Endothelial cell of umbilical vein (primary cell): ENCODE measurements around the gene FUT2. TPM values are rescaled to one million over a fixed set of nuclear protein-coding genes. Genes with fewer than 3 reads are reported as not detected.
"Not testable (repeated sequence)": the region's sequence is repeated elsewhere in the genome, so short reads cannot be mapped to it uniquely, and the experiment has no call there.

ENCODE experiments used
- BruUV-seq: library from RNA; stranded (reverse); fragments of 400-500 nt; replicated peaks from 2 replicates; lab custom pipeline; 2021; lab: Mats Ljungman, UMichigan
- CTCF ChIA-PET: fragments of 300-600, 350-600 bp; sonication (Branson Sonifier 250); formaldehyde crosslinking; loops from one replicate; lab custom pipeline; 2021; ENCODE audit warnings: antibody characterized with exemption, inconsistent platforms; lab: Charles Lee
- POLR2A ChIA-PET: fragments of 300-600, 350-600 bp; sonication (Branson Sonifier 250); formaldehyde crosslinking; loops from one replicate; lab custom pipeline; 2021; ENCODE audit warnings: antibody characterized with exemption, inconsistent platforms; lab: Charles Lee
- DNase-seq: peaks from one replicate; pipeline ENCODE4 v3.0.0-alpha.2; 2011; ENCODE audit warnings: low read depth, low spot score
- FAIRE-seq: peaks from 2 replicates; lab custom pipeline; 2011; peaks lifted over from hg19 to GRCh38; lab: Jason Lieb, UNC
- H2AFZ ChIP-seq: 2 replicates; pipeline ENCODE4 v1.6.0; 2012; ENCODE audit warnings: low read depth, low read length, control low read depth, inconsistent platforms
- H3K27ac ChIP-seq: 2 replicates; pipeline ENCODE4 v1.5.1; 2011; ENCODE audit warnings: low read depth, mild to moderate bottlenecking, control low read depth, low read length, moderate library complexity; ENCODE audit not compliant: insufficient read depth
- H3K27me3 ChIP-seq, 2 experiments: 2 replicates each; pipeline versions ENCODE4 v1.6.0 to v1.6.1; 2011; ENCODE audit warnings: low read length in 2 of 2, mixed read lengths in 1 of 2; ENCODE audit not compliant: control insufficient read depth in 2 of 2, insufficient read depth in 2 of 2
- H3K36me3 ChIP-seq, 2 experiments: 2 replicates in 1 of 2; 3 replicates in 1 of 2; pipeline ENCODE4 v1.5.1; 2011; ENCODE audit warnings: low read length in 2 of 2, mild to moderate bottlenecking in 1 of 2, moderate library complexity in 1 of 2; ENCODE audit not compliant: control insufficient read depth in 2 of 2, insufficient read depth in 2 of 2; ENCODE audit errors: extremely low read depth in 1 of 2
- H3K4me1 ChIP-seq: 3 replicates; pipeline ENCODE4 v1.5.1; 2011; ENCODE audit warnings: mild to moderate bottlenecking, low read length; ENCODE audit not compliant: control insufficient read depth, insufficient read depth; ENCODE audit errors: extremely low read depth
- H3K4me2 ChIP-seq: 2 replicates; pipeline ENCODE4 v1.6.1; 2011; ENCODE audit warnings: low read length, control low read depth, mixed read lengths; ENCODE audit not compliant: insufficient read depth
- H3K4me3 ChIP-seq, 3 experiments: fragments of 200-600 bp in 1 of 3; sonication (generic), shearing (Covaris generic) in 1 of 3; replicated peaks in 1 of 3; 2 replicates each; pipeline ENCODE4 v1.5.1; 2011 to 2016; ENCODE audit warnings: control low read depth in 3 of 3, low read length in 3 of 3, mild to moderate bottlenecking in 2 of 3, inconsistent platforms in 1 of 3, low read depth in 1 of 3, moderate library complexity in 1 of 3; ENCODE audit not compliant: insufficient read depth in 1 of 3
- H3K79me2 ChIP-seq: 2 replicates; pipeline ENCODE4 v1.6.0; 2012; ENCODE audit warnings: low read length, inconsistent platforms; ENCODE audit not compliant: control insufficient read depth, insufficient read depth
- H3K9ac ChIP-seq: replicated peaks from 2 replicates; pipeline ENCODE3; 2011; ENCODE audit warnings: low read length, control low read depth; ENCODE audit not compliant: insufficient read depth; ENCODE audit errors: extremely low read depth
- H3K9me1 ChIP-seq: replicated peaks from 3 replicates; pipeline ENCODE4 v1.6.0; 2011; ENCODE audit warnings: mild to moderate bottlenecking, low read length; ENCODE audit not compliant: control insufficient read depth, insufficient read depth; ENCODE audit errors: extremely low read depth
- H3K9me3 ChIP-seq: replicated peaks from 2 replicates; pipeline ENCODE4 v1.5.1; 2012; ENCODE audit warnings: low read length, inconsistent platforms; ENCODE audit not compliant: control insufficient read depth, insufficient read depth
- H4K20me1 ChIP-seq: replicated peaks from 2 replicates; pipeline ENCODE3; 2011; ENCODE audit warnings: mild to moderate bottlenecking, low read length; ENCODE audit not compliant: control insufficient read depth, insufficient read depth; ENCODE audit errors: extremely low read depth
- CTCF ChIP-seq, 2 donors: IDR thresholded peaks; 1 replicate in 1 of 2; 2 replicates in 1 of 2; pipeline ENCODE4 v1.5.1; 2011; ENCODE audit warnings: low read length in 2 of 2, mild to moderate bottlenecking in 2 of 2, moderate library complexity in 2 of 2, control low read depth in 1 of 2, inconsistent platforms in 1 of 2, low read depth in 1 of 2; ENCODE audit not compliant: insufficient read depth in 1 of 2; ENCODE audit errors: extremely low read depth in 1 of 2
- EZH2 ChIP-seq: IDR thresholded peaks from 2 replicates; pipeline ENCODE4 v1.6.1; 2012; ENCODE audit warnings: borderline replicate concordance, low read depth, mild to moderate bottlenecking, moderate library complexity, low read length, inconsistent platforms; ENCODE audit not compliant: severe bottlenecking
- FOS ChIP-seq: IDR thresholded peaks from 2 replicates; pipeline ENCODE4 v1.6.1; 2011; ENCODE audit warnings: mild to moderate bottlenecking, low read length, moderate library complexity, borderline replicate concordance; ENCODE audit not compliant: insufficient read depth
- GATA2 ChIP-seq: IDR thresholded peaks from 2 replicates; pipeline ENCODE4 v1.7.0; 2011; ENCODE audit warnings: low read depth, mild to moderate bottlenecking, moderate library complexity, mixed read lengths, low read length; ENCODE audit not compliant: insufficient read length, insufficient read depth
- JUN ChIP-seq: IDR thresholded peaks from 2 replicates; pipeline ENCODE4 v1.6.1; 2011; ENCODE audit warnings: borderline replicate concordance, low read depth; ENCODE audit not compliant: insufficient read length, insufficient read depth
- MAX ChIP-seq: IDR thresholded peaks from 2 replicates; pipeline ENCODE4 v1.6.1; 2011; ENCODE audit not compliant: insufficient read depth, insufficient read length
- MYC ChIP-seq: IDR thresholded peaks from one replicate; pipeline ENCODE4 v1.6.1; 2011; ENCODE audit warnings: mild to moderate bottlenecking, low read depth, low read length
- POLR2A ChIP-seq: IDR thresholded peaks from 2 replicates; pipeline ENCODE4 v1.6.1; 2012; ENCODE audit warnings: low read depth, mild to moderate bottlenecking, control low read depth, low read length
- POLR2AphosphoS5 ChIP-seq: IDR thresholded peaks from 2 replicates; pipeline ENCODE4 v1.6.1; 2012; ENCODE audit warnings: low read depth, mild to moderate bottlenecking, control low read depth, low read length, moderate library complexity; ENCODE audit not compliant: insufficient read depth
- dilution Hi-C: fragments of 300-500 bp; cut with MboI; formaldehyde crosslinking; loops from one replicate; pipeline ENCODE4 v1.15.0; 2019; ENCODE audit warnings: low sequenced_read_pairs; ENCODE audit not compliant: extremely low pct_ligation_motif_present
- intact Hi-C: fragments of 100-400 bp; cut with micrococcal nuclease; formaldehyde crosslinking; loops from one replicate; pipeline ENCODE4 v1.10.0; 2022
- polyA plus RNA-seq, 4 experiments: library from polyadenylated mRNA; depleted of rRNA in 3 of 4; stranded (reverse) in 3 of 4; unstranded in 1 of 4; fragments of >200 nt; gene quantifications; 2 replicates each; pipeline versions ENCODE4 v1.2.1 to v1.2.3, GENCODE V29; 2011 to 2012; ENCODE audit warnings: missing spikeins in 1 of 4
- total RNA-seq: library from RNA; stranded (reverse); gene quantifications from 2 replicates; pipeline ENCODE4 v1.2.3, GENCODE V29; 2021

The FUT2 gene
- total and polyA plus RNA-seq, 2 donors (not counting 3 experiments of a cell fraction or from before 2014, with no cell fraction given): not detected

- intact Hi-C loops: no loop called here
- Histone ChIP-seq H3K27ac (no peak overlapping the region), H3K4me3 (no peak overlapping the region), H3K9ac (no peak overlapping the region), H3K9me3 (no peaks in the 10 kb centered on the region), H4K20me1 (no peaks in the 10 kb centered on the region), H3K79me2 (no peaks in the 10 kb centered on the region), H3K27me3 (peaks cover 0 to 2% of the 10 kb centered on the region in 2 experiments), H3K9me1 (no peaks in the 10 kb centered on the region), H3K36me3 (no peaks in the 10 kb centered on the region), H2AFZ (no peak overlapping the region), H3K4me2 (no peak overlapping the region), H3K4me1 (no peaks in the 10 kb centered on the region)
- ChIA-PET CTCF (interaction anchor here (3.0 kb wide), 1 partner anchor 14 kb away, joined by 15 read pairs; no protein-coding TSS in a partner anchor), POLR2A (no interaction called here)
- dilution Hi-C loops: no loop called here
- no peak for FAIRE-seq
- no TSS peak for BruUV-seq
- no peak for DNase-seq
- TF ChIP-seq MAX (no peak), POLR2A (no peak), EZH2 (no peak), MYC (no peak), POLR2AphosphoS5 (no peak), GATA2 (no peak), FOS (no peak), JUN (no peak), CTCF (IDR thresholded peaks at IDR 0.05; ENCODE audit: extremely low read depth in 1 of 2, insufficient read depth in 1 of 2, low read depth in 1 of 2, low read length in 2 of 2) (no peak)
Measured at GRCh38 chr19:48689449-48689848, 6.3 kb upstream of the FUT2 start.

GRCh38 chr19:48693629-48694028, 2.1 kb upstream of the FUT2 start:
- POLR2A ChIA-PET, H3K27me3 ChIP-seq, H3K9me1 ChIP-seq, intact Hi-C loops, H3K79me2 ChIP-seq, DNase-seq, H4K20me1 ChIP-seq, FAIRE-seq, H2AFZ ChIP-seq, dilution Hi-C loops, H3K4me3 ChIP-seq, H3K9me3 ChIP-seq, BruUV-seq, H3K9ac ChIP-seq, H3K36me3 ChIP-seq, H3K27ac ChIP-seq, H3K4me2 ChIP-seq: not testable (repeated sequence)
- CTCF ChIA-PET: interaction anchor here (0.9 to 1.9 kb wide), 2 partner anchors 10 to 18 kb away, joined by 3 to 11 read pairs; no protein-coding TSS in a partner anchor
- H3K4me1 ChIP-seq: peaks cover 16% of the 10 kb centered on the region
